Stimulated activated CD8-positive, alpha-beta memory T cell treated with anti-CD3 and anti-CD28 coated beads, Interleukin-12 subunit alpha, Interleukin-12 subunit beta, amount 100 ng/mL, for 1 hour (primary cell): ENCODE data around the gene BDNF.
"Not testable (repeated sequence)": the region's sequence is repeated elsewhere in the genome, so short reads cannot be mapped to it uniquely, and the experiment has no call there.

Experiments
- DNase-seq: peaks from one replicate; pipeline ENCODE4 v3.0.0-alpha.2; 2020; ENCODE audit warnings: low read depth

Gene BDNF

GRCh38 chr11:27700351-27701301 lies at the start of gene BDNF:
TSS of gene BDNF (minus strand) at chr11:27700455. CDS start at chr11:27658564, 41,891 bp downstream.
- no peak for DNase-seq

GRCh38 chr11:27740362-27741013 lies 40.2 kb upstream of the BDNF start:
- no peak for DNase-seq

GRCh38 chr11:27735281-27735680 lies 35.0 kb upstream of the BDNF start:
- DNase-seq = no peak

- not testable (repeated sequence) for DNase-seq
Measured at GRCh38 chr11:27731803-27732202, 31.5 kb upstream of the BDNF start.

- no peak for DNase-seq
Measured at GRCh38 chr11:27726981-27727380, 26.7 kb upstream of the BDNF start.

GRCh38 chr11:27723687-27724086 lies 23.4 kb upstream of the BDNF start:
- DNase-seq = no peak

- DNase-seq = no peak
Measured at GRCh38 chr11:27722953-27723344, 22.7 kb upstream of the BDNF start.

GRCh38 chr11:27722117-27722952 lies 22.1 kb upstream of the BDNF start:
- DNase-seq = no peak

GRCh38 chr11:27721264-27722116 lies 21.2 kb upstream of the BDNF start:
- no peak for DNase-seq

- DNase-seq = no peak
Measured at GRCh38 chr11:27720277-27720830, 20.1 kb upstream of the BDNF start.

GRCh38 chr11:27719546-27719925 lies 19.3 kb upstream of the BDNF start:
- DNase-seq = no peak

- DNase-seq = no peak
Measured at GRCh38 chr11:27718863-27719545, 18.7 kb upstream of the BDNF start.

- DNase-seq = no peak
Measured at GRCh38 chr11:27718346-27718862, 18.1 kb upstream of the BDNF start.

GRCh38 chr11:27717801-27718229 lies 17.6 kb upstream of the BDNF start:
- DNase-seq = no peak

- no peak for DNase-seq
Measured at GRCh38 chr11:27717377-27717776, 17.1 kb upstream of the BDNF start.

GRCh38 chr11:27716835-27717234 lies 16.6 kb upstream of the BDNF start:
- DNase-seq = no peak

GRCh38 chr11:27716216-27716615 lies 16.0 kb upstream of the BDNF start:
- DNase-seq = no peak

- no peak for DNase-seq
Measured at GRCh38 chr11:27711725-27712124, 11.5 kb upstream of the BDNF start.

GRCh38 chr11:27710536-27710935 lies 10.3 kb upstream of the BDNF start:
- no peak for DNase-seq

GRCh38 chr11:27707676-27708075 lies 7.4 kb upstream of the BDNF start:
- no peak for DNase-seq
